IPS-18a (cell line): ENCODE measurements around the gene MRPL24.
"Not testable (repeated sequence)": the region's sequence is repeated elsewhere in the genome, so short reads cannot be mapped to it uniquely, and the experiment has no call there.

Experiments
- H3K27ac ChIP-seq: one replicate; pipeline ENCODE4 v1.5.1; 2013; ENCODE audit warnings: low read length
- H3K27me3 ChIP-seq: one replicate; pipeline ENCODE4 v1.6.1; 2013; ENCODE audit warnings: mild to moderate bottlenecking, low read length; ENCODE audit not compliant: control insufficient read depth, insufficient read depth
- H3K36me3 ChIP-seq: one replicate; pipeline ENCODE4 v1.6.1; 2013; ENCODE audit warnings: low read depth, low read length; ENCODE audit not compliant: control insufficient read depth
- H3K4me1 ChIP-seq: one replicate; pipeline ENCODE4 v1.6.1; 2013; ENCODE audit warnings: low read depth, low read length; ENCODE audit not compliant: control insufficient read depth
- H3K4me3 ChIP-seq: one replicate; pipeline ENCODE4 v1.5.1; 2013; ENCODE audit warnings: low read length
- H3K9ac ChIP-seq: one replicate; pipeline ENCODE4 v1.6.1; 2013; ENCODE audit warnings: mild to moderate bottlenecking, low read length, moderate library complexity
- H3K9me3 ChIP-seq: one replicate; pipeline ENCODE4 v1.6.1; 2013; ENCODE audit warnings: low read depth, low read length; ENCODE audit not compliant: control insufficient read depth

MRPL24 gene

DNA sequence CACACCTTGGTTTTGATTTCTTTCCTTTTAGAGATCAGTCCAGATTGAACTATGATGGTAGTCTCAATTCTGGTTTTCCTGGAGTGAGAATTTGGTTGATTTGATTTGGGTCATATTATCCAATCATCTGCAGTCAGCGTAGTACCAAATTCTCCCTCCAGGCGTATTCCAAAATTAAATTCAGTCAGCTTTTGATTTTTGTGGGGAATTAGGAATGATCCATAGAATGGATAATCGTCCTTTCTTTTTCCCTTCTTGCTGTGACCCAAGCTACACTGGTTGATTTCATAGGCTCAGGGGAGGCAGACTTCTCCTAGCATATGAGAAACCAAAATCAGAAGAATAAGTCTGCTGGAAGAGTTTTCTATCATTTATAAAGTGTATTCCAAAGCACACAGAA, 31.3 kb upstream of the MRPL24 start:
- no peak overlapping the region for H3K4me3 ChIP-seq
- no peak overlapping the region for H3K9ac ChIP-seq
- H3K36me3 ChIP-seq, result peaks cover 15% of the 10 kb centered on the region
- no peak overlapping the region for H3K27ac ChIP-seq
- H3K27me3 ChIP-seq, result no peaks in the 10 kb centered on the region
- H3K4me1 ChIP-seq, result peaks cover 11% of the 10 kb centered on the region
- H3K9me3 ChIP-seq, result no peaks in the 10 kb centered on the region

DNA sequence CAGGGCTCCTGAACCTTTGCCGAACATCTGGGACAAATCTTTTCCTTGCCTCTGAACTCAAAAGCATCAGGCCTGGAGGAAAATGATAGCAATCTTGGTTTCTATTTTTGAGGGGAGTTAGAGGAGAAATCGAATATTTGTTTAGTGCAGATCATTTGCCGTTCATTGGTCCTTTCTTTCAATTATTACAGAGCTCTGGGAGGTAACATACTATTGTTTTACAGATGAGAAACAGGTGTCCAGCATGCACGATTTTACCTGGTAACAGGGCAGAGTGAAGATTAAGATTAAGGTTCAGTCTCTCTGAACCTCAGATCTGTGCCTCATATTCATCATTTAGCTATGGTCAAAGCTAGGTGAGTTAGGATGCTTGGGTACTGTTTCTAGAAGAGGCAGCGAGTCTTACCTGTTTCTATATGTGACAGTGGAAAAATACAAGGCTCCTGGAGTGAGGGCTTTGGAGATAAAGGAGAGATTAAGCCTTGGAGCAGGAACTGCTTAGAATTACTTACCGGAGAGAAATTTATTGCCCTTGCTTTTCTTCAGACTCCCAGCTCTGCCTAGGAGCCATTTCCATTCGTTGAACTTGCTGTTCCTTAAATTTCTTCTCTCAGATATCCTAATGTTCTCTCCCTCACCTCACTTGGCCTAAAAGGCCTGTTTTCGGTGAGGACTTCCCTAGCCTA, 27.9 kb upstream of the MRPL24 start:
- no peak overlapping the region for H3K27ac ChIP-seq
- peak overlapping the region; percentile 90 for H3K9ac ChIP-seq
- no peaks in the 10 kb centered on the region for H3K27me3 ChIP-seq
- peaks cover 16% of the 10 kb centered on the region for H3K4me1 ChIP-seq
- H3K4me3 ChIP-seq, result peak overlapping the region; percentile 90
- no peaks in the 10 kb centered on the region for H3K9me3 ChIP-seq
- H3K36me3 ChIP-seq, result peaks cover 14% of the 10 kb centered on the region

DNA sequence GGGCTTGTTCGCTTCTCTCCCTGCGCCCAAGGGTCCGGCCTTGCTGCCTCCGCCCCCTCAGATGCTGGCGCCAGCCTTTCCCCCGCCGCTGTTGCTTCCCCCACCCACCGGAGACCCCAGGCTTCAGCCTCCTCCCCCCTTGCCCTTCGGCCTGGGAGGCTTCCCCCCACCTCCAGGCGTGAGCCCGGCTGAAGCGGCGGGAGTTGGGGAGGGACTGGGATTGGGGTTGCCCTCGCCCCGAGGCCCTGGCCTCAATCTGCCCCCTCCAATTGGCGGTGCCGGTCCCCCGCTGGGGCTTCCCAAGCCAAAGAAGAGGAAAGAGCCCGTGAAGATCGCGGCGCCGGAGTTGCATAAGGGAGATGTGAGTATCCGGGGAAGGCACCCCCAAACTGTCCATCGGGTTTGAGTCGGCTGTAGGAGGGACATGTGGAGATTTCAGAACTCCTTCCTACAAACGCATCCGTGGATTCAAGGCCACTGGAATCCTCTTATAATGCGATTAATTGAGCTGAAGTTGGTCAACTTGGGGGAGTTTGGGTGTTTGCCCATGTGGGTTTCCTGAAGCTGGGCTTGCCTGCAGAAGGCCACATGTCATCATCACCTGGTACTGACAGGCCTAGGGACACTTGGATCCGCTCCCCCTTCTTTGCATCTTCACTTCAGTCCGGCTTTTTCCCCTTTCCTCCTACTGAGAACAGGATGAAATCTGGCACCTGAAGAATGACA, 27.2 kb upstream of the MRPL24 start:
- peak overlapping the region; percentile 90 for H3K27ac ChIP-seq
- H3K4me3 ChIP-seq, result peak overlapping the region; percentile 90
- H3K36me3 ChIP-seq, result peaks cover 7% of the 10 kb centered on the region
- H3K4me1 ChIP-seq, result peaks cover 16% of the 10 kb centered on the region
- no peaks in the 10 kb centered on the region for H3K9me3 ChIP-seq
- no peaks in the 10 kb centered on the region for H3K27me3 ChIP-seq
- peak overlapping the region; percentile 90 for H3K9ac ChIP-seq

DNA sequence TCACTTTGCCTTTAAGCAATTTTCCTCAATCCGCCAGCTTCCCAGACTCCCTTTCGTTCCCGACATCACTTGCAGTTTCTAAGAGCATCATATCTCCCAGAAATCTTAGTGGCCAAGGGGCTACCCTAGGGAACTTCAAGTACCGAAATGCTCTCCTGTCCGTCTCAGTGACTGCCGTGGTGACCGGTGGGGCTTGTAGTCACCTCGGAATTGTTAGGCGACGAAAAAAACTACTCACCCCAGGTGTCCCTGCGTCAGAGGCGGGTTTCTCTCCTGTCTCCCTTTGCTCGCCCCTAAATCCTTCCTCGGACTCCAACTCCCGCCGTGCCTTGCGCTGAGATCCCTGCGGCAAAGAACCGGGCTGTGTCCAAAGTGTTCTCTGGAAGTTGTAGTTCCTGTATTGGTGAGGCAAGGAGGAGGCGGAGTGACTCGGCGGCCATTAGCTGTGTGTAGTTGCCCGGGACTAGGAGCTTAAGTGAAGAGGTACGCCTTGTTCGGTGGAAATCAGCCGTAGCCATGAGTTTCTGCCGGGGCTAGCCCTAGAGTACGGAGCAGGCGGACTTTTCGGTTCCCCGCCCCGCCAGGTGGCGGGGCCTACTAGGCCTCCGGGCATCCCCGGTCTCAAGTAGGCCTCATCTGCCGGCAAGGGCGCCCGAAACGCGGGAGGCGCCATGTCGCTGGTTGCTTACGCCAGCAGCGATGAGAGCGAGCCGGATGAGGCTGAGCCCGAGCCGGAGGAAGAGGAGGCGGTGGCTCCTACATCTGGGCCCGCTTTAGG, 26.4 kb upstream of the MRPL24 start, which contains the start of gene PRCC:
Gene PRCC, plus strand, starts transcription at position 435 of the 778 bp plus-strand sequence. Its CDS starts 237 bp downstream, at position 672.
- Histone ChIP-seq H3K36me3 (peaks cover under 1% of the 10 kb centered on the region), H3K9me3 (no peaks in the 10 kb centered on the region), H3K4me1 (peaks cover 16% of the 10 kb centered on the region), H3K27ac (peak within 1 kb of the TSS; percentile 90), H3K4me3 (peak within 1 kb of the TSS; percentile 90), H3K9ac (peak within 1 kb of the TSS; percentile 90), H3K27me3 (no peaks in the 10 kb centered on the region)

DNA sequence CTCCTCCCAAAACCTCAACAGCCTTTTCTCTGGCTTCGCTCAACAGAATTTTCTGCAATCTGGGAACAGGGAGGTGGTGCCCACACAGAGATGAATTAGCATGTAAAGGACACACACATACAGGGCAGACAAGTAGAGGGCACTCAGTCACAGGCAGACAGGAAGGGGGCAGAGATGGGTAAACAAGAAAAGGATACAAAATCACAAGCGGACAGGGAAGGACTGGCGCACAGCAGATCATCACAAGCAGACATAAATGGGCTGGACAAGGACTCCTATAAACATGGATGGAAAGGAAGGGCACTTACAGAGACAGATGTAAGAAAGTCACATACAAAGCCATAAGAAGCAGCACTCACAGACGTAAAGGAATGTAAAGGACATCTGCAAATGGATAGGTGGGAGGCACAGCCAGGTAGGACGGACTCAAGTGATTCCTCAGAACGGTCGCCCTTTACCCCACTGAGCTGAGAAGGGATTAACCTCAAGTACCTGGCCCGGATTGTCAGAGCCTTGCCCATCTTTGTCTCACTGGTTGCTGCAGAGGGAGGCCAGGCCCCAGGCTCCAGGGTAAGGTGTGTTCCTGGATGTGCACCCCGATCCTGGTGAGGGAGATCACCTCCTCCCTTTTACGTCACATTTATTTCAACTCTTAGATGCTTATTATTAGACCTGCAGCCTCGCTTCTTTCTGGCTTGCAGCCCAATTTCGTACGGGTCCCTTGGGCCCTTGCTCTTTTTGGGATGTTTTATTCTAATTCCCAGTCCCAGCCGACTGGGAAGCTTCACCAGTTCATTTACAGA, 25.6 kb upstream of the MRPL24 start:
- Histone ChIP-seq H3K27me3 (no peaks in the 10 kb centered on the region), H3K9ac (peak overlapping the region; percentile 67), H3K4me3 (peak overlapping the region; percentile 70), H3K9me3 (no peaks in the 10 kb centered on the region), H3K27ac (peak overlapping the region; percentile 62), H3K36me3 (no peaks in the 10 kb centered on the region), H3K4me1 (peaks cover 16% of the 10 kb centered on the region)

DNA sequence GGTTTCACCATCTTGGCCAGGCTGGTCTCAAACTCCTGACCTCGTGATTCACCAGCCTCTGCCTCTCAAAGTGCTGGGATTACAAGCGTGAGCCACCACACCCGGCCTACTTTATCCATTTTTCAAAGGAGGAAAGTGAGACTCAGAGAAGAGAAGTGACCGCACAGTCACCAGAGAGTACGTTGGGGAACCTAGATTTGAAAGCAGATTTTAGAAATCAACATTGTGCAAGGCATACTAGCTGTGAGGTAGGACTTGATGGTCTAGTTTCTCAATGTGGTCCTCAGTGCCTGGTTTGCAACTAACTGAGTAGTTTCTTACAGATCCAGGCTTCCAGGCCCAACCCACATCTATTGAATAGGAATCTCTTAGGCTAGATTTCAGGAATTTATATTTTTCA, 24.8 kb upstream of the MRPL24 start:
- Histone ChIP-seq H3K27me3 (no peaks in the 10 kb centered on the region), H3K36me3 (no peaks in the 10 kb centered on the region), H3K27ac (no peak overlapping the region), H3K4me3 (no peak overlapping the region), H3K4me1 (peaks cover 16% of the 10 kb centered on the region), H3K9ac (no peak overlapping the region), H3K9me3 (no peaks in the 10 kb centered on the region)

DNA sequence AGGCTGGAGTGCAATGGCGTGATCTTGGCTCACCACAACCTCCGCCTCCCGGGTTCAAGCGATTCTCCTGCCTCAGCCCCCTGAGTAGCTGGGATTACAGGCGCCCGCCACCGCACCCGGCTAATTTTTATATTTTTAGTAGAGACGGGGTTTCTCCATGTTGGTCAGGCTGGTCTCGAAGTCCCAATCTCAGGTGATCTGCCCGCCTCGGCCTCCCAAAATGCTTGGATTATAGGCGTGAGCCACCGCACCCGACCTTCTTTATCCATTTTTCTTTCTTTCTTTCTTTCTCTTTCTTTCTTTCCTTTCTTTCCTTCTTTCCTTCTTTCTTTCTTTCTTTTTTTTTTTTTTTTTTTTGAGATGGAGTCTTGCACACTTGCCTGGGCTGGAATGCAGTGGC, 24.2 kb upstream of the MRPL24 start:
- not testable (repeated sequence) for H3K36me3 ChIP-seq, H3K27me3 ChIP-seq, H3K9ac ChIP-seq, H3K4me3 ChIP-seq, H3K27ac ChIP-seq, H3K9me3 ChIP-seq
- peaks cover 20% of the 10 kb centered on the region for H3K4me1 ChIP-seq

DNA sequence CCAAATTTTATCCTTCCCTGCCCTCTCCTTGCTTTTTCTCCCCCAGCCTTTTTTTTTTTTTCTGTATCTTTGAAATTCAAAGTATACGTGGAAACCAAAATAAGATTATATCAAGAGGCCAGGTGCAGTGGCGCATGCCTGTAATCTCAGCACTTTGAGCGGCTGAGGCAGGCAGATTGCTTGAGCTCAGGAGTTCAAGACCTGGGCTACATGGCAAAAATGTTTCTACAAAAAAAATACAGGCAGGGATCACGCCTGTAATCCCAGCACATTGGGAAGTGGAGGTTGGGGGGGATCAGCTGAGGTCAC, 19.9 kb upstream of the MRPL24 start:
- Histone ChIP-seq H3K27ac (no peak overlapping the region), H3K4me3 (no peak overlapping the region), H3K9me3 (no peaks in the 10 kb centered on the region), H3K36me3 (no peaks in the 10 kb centered on the region), H3K27me3 (no peaks in the 10 kb centered on the region), H3K4me1 (peaks cover 3% of the 10 kb centered on the region), H3K9ac (no peak overlapping the region)

DNA sequence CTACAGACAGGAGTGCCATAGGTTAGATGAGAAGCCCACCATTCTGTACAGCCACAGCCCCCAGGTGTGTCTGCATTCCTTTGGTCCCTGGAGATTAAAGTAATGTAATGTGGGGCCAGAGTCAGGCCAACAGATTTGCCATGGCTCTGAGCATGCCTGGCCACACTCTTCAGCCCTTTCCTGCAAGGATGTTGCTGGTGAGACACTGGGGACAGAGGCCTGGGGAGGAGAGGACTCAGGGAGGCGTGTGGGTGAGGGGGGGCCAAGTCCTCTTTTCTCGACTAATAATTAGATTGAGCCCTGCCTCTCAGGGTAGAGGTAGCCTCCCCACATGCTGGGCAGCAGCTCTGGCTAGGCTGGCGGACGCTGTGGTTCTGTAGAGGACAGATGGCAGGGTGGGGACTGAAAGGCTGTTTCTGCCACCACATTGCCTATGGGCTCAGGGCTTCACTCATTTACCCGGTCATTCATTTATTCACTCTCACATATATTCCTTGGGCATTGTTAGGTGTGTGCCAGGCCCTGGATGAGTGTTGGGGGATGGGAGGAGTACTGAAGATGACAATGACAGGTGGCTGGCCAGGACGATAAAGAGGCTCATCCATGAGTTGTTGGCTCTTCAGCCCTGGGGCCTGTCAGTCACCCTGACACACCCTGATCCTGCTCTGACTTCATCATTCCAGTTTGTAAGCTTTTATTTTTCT, 19.4 kb upstream of the MRPL24 start:
- no peak overlapping the region for H3K27ac ChIP-seq
- no peak overlapping the region for H3K9ac ChIP-seq
- H3K27me3 ChIP-seq, result no peaks in the 10 kb centered on the region
- H3K4me1 ChIP-seq, result peaks cover 3% of the 10 kb centered on the region
- no peak overlapping the region for H3K4me3 ChIP-seq
- no peaks in the 10 kb centered on the region for H3K36me3 ChIP-seq
- H3K9me3 ChIP-seq, result no peaks in the 10 kb centered on the region

DNA sequence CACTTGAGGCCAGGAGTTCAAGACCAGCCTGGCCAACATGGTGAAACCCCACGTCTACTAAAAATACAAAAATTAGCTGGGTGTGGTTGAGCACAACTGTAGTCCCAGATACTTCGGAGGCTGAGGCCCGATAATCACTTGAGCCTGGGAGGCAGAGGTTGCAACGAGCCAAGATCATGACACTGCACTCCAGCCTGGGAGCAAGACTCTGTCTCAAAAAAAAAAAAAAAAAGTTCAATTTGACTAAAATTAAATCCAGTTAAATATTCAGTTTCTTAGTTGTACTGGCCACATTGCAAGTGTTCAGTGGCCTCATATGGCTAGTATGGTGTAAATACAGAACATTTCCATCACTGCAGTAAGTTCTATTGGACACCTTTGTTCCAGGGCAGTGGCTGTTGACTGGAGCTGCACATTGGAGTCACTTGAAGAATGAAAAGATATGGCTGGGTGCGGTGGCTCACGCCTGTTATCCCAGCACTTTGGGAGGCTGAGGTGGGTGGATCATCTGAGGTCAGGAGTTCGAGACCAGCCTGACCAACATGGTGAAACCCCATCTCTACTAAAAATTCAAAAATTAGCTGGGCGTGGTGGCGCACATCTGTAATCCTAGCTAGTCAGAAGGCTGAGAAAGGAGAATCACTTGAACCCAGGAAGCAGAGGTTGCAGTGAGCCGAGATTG, 16.8 kb upstream of the MRPL24 start:
- H3K4me3 ChIP-seq, H3K27ac ChIP-seq, H3K4me1 ChIP-seq, H3K27me3 ChIP-seq, H3K36me3 ChIP-seq, H3K9ac ChIP-seq, H3K9me3 ChIP-seq: not testable (repeated sequence)
